Ovary (tissue), 3 donors: ENCODE data around the gene WBP4.

Experiments
- CTCF ChIP-seq, 3 donors: fragments of 450-650 bp in 2 of 3; fragments of 200-600 bp in 1 of 3; IDR thresholded peaks; one replicate each; pipeline versions ENCODE4 v1.5.1 to v1.8.0; 2016 to 2022; ENCODE audit warnings: antibody characterized with exemption in 3 of 3, mild to moderate bottlenecking in 1 of 3
- POLR2A ChIP-seq: fragments of 450-650 bp; IDR thresholded peaks from one replicate; pipeline ENCODE4 v1.6.1; 2017; ENCODE audit warnings: antibody characterized with exemption, mild to moderate bottlenecking, moderate library complexity
- donor health status: DM: no; HTN: no; CAD: no.

- TF ChIP-seq CTCF (IDR thresholded peaks at IDR 0.05) (no peak), POLR2A (no peak)
Measured at GRCh38 chr13:41028051-41028450, 33.3 kb upstream of the WBP4 start.
